ENCODE measurements around the gene PLEKHM2. TPM values are rescaled to one million over a fixed set of nuclear protein-coding genes. Genes with fewer than 3 reads are reported as not detected.

The PLEKHM2 gene
- polyA plus RNA-seq, 1 donor (not counting 4 experiments of a cell fraction or from before 2014, with no cell fraction given): 30.0 TPM

GRCh38 chr1:15757016-15757543, 73.0 kb downstream of the PLEKHM2 start:
- Histone ChIP-seq H3K36me3 (ENCODE audit: control insufficient read depth in 2 of 2, extremely low read depth in 1 of 2, insufficient read depth in 2 of 2, low read length in 2 of 2) (peaks cover 0 to 6% of the 10 kb centered on the region in 2 experiments), H4K20me1 (ENCODE audit: control insufficient read depth, extremely low read depth, insufficient read depth, low read length) (no peaks in the 10 kb centered on the region), H3K4me2 (ENCODE audit: control insufficient read depth, extremely low read depth, insufficient read depth, low read depth, low read length) (no peak overlapping the region), H3K9me1 (ENCODE audit: control insufficient read depth, extremely low read depth, insufficient read depth, low read length) (no peaks in the 10 kb centered on the region), H2AFZ (ENCODE audit: control insufficient read depth, low read length) (no peak overlapping the region), H3K9ac (ENCODE audit: control insufficient read depth, extremely low read depth, insufficient read depth, low read length) (no peak overlapping the region), H3K27me3 (ENCODE audit: control insufficient read depth, extremely low read depth, insufficient read depth, low read length) (no peaks in the 10 kb centered on the region), H3K79me2 (ENCODE audit: control insufficient read depth, insufficient read depth, low read length) (peaks cover 31% of the 10 kb centered on the region), H3K4me3 (ENCODE audit: control insufficient read depth in 2 of 3, extremely low read depth in 1 of 3, insufficient read depth in 2 of 3, low read depth in 1 of 3, low read length in 3 of 3) (no peak overlapping the region), H3K27ac (ENCODE audit: control insufficient read depth, insufficient read depth, low read length) (no peak overlapping the region), H3K9me3 (ENCODE audit: control insufficient read depth, low read depth, low read length) (no peaks in the 10 kb centered on the region), H3K4me1 (ENCODE audit: control insufficient read depth, extremely low read depth, insufficient read depth, low read length) (peaks cover 30% of the 10 kb centered on the region)
- DNase-seq (ENCODE audit: low read depth, low spot score) (no peak), FAIRE-seq (no peak)
- dilution Hi-C loops (cut with MboI; ENCODE audit: extremely low pct_ligation_motif_present, low sequenced_read_pairs): no loop called here
- no peak for TF ChIP-seq EZH2 (IDR thresholded peaks at IDR 0.05; ENCODE audit: low read length)
- TF ChIP-seq, protein P1, sequence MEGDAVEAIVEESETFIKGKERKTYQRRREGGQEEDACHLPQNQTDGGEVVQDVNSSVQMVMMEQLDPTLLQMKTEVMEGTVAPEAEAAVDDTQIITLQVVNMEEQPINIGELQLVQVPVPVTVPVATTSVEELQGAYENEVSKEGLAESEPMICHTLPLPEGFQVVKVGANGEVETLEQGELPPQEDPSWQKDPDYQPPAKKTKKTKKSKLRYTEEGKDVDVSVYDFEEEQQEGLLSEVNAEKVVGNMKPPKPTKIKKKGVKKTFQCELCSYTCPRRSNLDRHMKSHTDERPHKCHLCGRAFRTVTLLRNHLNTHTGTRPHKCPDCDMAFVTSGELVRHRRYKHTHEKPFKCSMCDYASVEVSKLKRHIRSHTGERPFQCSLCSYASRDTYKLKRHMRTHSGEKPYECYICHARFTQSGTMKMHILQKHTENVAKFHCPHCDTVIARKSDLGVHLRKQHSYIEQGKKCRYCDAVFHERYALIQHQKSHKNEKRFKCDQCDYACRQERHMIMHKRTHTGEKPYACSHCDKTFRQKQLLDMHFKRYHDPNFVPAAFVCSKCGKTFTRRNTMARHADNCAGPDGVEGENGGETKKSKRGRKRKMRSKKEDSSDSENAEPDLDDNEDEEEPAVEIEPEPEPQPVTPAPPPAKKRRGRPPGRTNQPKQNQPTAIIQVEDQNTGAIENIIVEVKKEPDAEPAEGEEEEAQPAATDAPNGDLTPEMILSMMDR (optimal IDR thresholded peaks at IDR 0.05 in 1 of 3, IDR thresholded peaks at IDR 0.05 in 1 of 3, conservative IDR thresholded peaks at IDR 0.05 in 1 of 3; ENCODE audit: extremely low read depth in 1 of 3, insufficient read depth in 2 of 3, low read length in 3 of 3): no peak

- FAIRE-seq (no peak), DNase-seq (ENCODE audit: low read depth, low spot score) (no peak)
- Histone ChIP-seq H3K4me3 (ENCODE audit: control insufficient read depth in 2 of 3, extremely low read depth in 1 of 3, insufficient read depth in 2 of 3, low read depth in 1 of 3, low read length in 3 of 3) (peak overlapping the region in 2 of 3 experiments; percentile 26 to 84), H3K79me2 (ENCODE audit: control insufficient read depth, insufficient read depth, low read length) (peaks cover 38% of the 10 kb centered on the region), H3K9me3 (ENCODE audit: control insufficient read depth, low read depth, low read length) (no peaks in the 10 kb centered on the region), H3K4me2 (ENCODE audit: control insufficient read depth, extremely low read depth, insufficient read depth, low read depth, low read length) (peak overlapping the region; percentile 37), H4K20me1 (ENCODE audit: control insufficient read depth, extremely low read depth, insufficient read depth, low read length) (no peaks in the 10 kb centered on the region), H2AFZ (ENCODE audit: control insufficient read depth, low read length) (no peak overlapping the region), H3K4me1 (ENCODE audit: control insufficient read depth, extremely low read depth, insufficient read depth, low read length) (peaks cover 30% of the 10 kb centered on the region), H3K9ac (ENCODE audit: control insufficient read depth, extremely low read depth, insufficient read depth, low read length) (no peak overlapping the region), H3K9me1 (ENCODE audit: control insufficient read depth, extremely low read depth, insufficient read depth, low read length) (no peaks in the 10 kb centered on the region), H3K27me3 (ENCODE audit: control insufficient read depth, extremely low read depth, insufficient read depth, low read length) (no peaks in the 10 kb centered on the region), H3K36me3 (ENCODE audit: control insufficient read depth in 2 of 2, extremely low read depth in 1 of 2, insufficient read depth in 2 of 2, low read length in 2 of 2) (peaks cover 0 to 10% of the 10 kb centered on the region in 2 experiments), H3K27ac (ENCODE audit: control insufficient read depth, insufficient read depth, low read length) (no peak overlapping the region)
- dilution Hi-C loops (cut with MboI; ENCODE audit: extremely low pct_ligation_motif_present, low sequenced_read_pairs): no loop called here
- no peak for TF ChIP-seq EZH2 (IDR thresholded peaks at IDR 0.05; ENCODE audit: low read length)
- TF ChIP-seq, protein P1 (optimal IDR thresholded peaks at IDR 0.05 in 1 of 3, IDR thresholded peaks at IDR 0.05 in 1 of 3, conservative IDR thresholded peaks at IDR 0.05 in 1 of 3; ENCODE audit: extremely low read depth in 1 of 3, insufficient read depth in 2 of 3, low read length in 3 of 3): no peak
These were observed 73.6 kb downstream of the PLEKHM2 start for GRCh38 chr1:15757575-15758342.

Measured in keratinocyte (primary cell).